Activated CD4-positive, CD25-positive, alpha-beta regulatory T cell treated with anti-CD3 and anti-CD28 coated beads, Interleukin-2, amount 50 U/mL, for 72 hours (primary cell): Measurements from ENCODE around the gene AFDN.
"Not testable (repeated sequence)": the region's sequence is repeated elsewhere in the genome, so short reads cannot be mapped to it uniquely, and the experiment has no call there.

Source experiments
- DNase-seq: peaks from one replicate; pipeline ENCODE4 v3.0.0; 2021

Gene AFDN

GRCh38 chr6:167963589-167964057, 136.9 kb downstream of the AFDN start:
- no peak for DNase-seq

- DNase-seq = no peak
Measured at GRCh38 chr6:167965592-167966539, 139.2 kb downstream of the AFDN start.

DNA sequence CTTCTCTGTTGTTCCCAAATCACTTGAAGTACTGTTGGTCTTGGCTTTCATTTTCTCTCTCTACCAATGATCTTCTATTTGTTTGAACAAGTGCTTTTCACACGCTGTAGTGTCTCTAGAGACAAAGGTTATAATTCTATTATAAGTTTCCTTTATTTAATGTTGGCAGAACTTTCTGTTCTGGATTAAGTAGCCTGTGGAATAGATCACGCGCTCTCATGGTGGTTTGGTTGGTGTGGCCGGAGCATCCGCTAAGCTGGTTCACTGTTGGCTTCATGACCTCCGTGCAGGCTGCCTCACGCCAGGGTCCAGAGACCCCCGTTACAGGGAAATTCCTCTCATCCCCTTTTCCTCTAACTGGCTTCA, 139.8 kb downstream of the AFDN start:
- DNase-seq = no peak

- DNase-seq = no peak
Measured at GRCh38 chr6:167968091-167968490, 141.4 kb downstream of the AFDN start.

GRCh38 chr6:167970230-167970629, 143.5 kb downstream of the AFDN start:
- DNase-seq = no peak

DNA sequence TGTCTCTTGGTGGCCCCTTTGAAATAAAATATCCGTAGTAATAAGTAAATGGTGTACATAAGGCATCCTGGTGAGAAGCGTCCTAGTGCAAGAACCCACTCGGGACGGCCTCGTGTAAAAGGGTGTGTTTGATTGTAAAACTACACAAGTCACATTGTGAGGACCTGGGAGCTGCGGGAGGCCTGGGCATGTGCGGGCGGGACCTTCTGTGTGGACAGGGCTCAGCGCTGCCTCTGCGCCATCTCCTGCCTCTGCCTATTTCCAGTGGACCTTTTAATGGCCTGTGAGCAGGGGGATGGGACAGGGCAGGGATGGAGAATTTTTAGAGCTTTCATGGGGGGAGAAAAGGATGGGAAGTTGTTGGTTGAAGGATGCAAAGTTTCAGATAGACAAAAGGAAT, 145.5 kb downstream of the AFDN start:
- DNase-seq = no peak

- no peak for DNase-seq
Measured at GRCh38 chr6:167973148-167973885, 146.6 kb downstream of the AFDN start.

DNA sequence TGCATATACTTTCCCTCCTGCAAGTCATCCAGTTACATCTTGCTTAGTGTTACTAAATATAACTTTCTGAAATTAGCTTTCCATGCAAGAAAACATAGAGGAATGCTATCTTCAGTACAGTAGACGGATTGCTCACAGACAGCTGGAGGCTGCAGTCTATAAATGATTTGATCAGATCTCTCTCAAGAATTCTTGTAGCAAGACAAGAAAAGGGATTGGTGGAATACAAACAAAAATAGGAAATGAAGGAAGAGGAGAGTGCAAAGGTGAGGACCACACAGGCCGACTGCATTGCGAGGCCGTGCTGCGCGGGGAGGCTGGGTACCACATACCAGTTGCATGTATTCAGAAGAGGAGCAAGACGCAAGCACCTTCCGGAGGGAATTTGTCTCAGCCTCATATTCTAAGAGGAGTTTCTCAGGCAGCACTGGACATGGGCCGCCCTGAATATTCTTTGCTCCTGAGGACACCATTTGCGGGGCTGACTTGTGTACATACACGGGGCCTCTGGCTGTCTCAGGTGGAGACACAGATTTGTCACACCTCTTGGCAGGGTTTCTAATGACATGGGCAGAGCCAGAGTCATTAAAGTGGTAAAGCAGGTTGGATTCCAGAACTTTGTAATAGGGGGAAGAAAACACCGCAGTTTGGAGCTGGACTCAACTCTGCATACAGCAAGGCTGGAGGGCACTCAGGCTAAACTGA, 148.1 kb downstream of the AFDN start:
- DNase-seq = no peak

DNA sequence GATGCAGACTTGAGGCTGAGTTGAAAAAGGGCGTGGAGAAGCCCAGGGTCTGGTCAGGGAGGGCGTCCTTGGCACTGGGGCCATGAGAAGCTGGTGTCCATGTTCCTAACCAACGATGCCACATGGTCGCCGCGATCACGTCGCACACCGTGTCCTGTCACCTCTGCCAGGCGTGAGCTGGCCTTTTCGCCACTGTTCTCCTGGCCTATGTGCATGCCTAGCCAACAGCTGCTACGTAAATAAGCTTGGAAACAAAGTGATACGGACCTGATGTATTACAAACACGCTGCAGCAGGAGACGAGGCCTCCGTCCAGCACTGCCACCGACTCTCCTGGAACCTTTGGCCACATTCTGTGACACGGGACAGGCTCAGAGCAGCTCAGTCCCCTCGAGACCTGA, 148.7 kb downstream of the AFDN start:
- DNase-seq = no peak

GRCh38 chr6:167976116-167976657, 149.5 kb downstream of the AFDN start:
- DNase-seq = not testable (repeated sequence)

GRCh38 chr6:167976708-167977107, 150.0 kb downstream of the AFDN start:
- no peak for DNase-seq

- DNase-seq = no peak
Measured at GRCh38 chr6:167977717-167978467, 151.2 kb downstream of the AFDN start.

DNA sequence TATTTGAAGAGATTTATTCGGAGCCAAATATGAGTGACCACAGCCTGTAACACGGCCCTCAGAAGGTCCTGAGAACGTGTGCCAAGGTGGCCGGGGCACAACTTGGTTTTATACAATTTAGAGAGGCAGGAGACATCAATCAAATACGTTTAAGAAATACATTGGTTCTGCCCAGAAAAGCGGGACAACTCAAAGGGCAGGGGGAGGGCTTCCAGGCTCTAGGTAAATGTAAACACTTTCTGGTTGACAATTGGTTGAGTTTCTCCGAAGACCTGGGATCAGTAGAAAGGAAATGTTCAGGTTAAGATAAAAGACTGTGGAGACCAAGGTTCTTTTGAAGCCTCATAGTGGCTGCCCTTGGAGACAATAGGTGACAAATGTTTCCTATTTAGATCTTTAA, 151.9 kb downstream of the AFDN start:
- no peak for DNase-seq

DNA sequence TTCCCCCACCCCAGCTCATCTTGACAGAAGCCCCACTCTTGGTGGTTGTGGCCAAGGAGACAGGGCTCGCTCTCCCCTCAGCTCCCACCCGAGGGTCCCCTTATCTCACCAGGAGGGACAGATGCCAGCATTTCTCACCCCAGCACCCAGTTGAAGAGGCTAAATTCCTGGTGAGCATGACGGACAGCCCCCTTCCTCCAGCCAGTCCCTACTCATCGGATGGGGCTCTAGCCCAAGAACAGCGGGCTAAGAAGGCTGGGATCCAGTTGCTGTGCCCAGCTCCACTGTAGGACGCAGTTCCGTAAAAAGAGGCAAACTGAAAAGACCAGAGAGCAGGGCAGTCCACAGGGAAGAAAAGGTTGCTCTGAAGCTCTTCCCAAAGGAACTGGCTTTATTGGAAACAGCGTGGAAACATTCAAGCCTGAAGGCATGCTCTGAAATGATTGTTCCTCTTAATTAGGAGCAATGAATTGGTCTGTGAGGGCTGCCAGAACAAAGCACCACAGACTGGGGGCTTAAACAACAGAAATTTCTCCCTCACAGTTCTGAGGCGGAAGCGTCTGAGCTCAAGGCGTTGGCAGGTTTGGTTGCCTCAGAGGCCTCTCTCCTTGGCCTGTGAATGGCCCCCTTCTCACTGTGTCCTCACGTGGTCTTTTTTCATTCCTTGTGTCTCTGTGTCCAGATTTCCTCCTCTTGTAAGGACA, 152.9 kb downstream of the AFDN start:
- DNase-seq = no peak

DNA sequence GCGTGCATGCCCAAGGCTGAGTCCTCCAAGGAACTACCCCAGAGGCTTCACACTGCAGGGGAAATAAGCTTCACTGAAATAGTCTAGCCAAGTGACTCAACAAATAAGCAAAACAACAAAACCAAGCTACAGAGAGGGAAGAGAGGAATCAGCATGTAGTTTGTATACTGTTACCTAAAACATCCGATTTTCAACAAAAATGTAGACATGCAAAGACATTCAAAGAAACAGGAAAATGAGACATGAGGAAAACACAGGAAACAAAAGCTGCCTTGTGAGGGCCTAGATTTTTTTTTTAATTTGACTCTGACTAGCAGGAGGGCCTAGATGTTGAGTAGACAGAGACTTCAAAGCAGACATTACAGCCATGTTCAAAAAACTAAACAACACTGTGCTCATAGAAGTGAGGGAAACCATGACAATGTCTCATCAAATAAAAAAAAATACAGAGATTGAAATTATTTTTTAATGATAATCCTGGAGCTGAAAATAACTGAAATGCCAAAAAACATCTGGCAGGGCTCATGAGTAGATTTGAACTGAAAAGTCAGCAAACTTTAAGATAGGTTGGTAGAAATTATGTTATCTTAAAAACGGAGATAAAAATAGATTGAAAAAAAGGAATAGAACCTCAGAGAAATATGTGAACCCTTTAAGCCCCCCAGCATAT, 154.3 kb downstream of the AFDN start:
- no peak for DNase-seq

GRCh38 chr6:167981916-167982462, 155.3 kb downstream of the AFDN start:
- no peak for DNase-seq

DNA sequence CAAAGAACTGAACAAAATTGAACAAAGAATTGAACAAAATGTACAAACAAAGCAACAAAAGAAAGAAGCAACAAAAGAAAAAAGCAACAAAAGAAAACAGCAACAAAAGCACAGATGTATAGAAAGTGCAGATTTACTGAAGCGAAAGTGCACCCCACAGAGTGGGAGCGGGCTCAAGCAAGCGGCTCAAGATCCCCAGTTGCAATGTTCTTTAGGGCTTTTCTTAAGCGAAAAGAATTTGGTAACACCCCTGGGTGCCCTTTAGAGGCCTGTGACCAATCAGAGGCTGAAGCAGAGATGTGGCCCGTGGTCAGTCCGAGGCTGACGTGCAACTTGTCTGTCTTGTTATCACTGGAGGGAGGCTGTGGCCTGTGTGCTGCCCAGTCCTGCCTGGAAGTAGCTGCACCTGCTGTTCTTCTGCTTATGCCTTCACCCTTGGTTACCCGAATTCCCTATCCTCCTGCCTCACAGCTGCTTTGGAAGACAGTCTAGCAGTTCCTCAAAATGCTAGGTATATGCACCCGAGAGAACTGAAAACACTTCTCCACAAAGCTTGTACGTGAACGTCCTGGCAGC, 157.5 kb downstream of the AFDN start:
- no peak for DNase-seq

GRCh38 chr6:167984876-167985604, 158.3 kb downstream of the AFDN start:
- no peak for DNase-seq

DNA sequence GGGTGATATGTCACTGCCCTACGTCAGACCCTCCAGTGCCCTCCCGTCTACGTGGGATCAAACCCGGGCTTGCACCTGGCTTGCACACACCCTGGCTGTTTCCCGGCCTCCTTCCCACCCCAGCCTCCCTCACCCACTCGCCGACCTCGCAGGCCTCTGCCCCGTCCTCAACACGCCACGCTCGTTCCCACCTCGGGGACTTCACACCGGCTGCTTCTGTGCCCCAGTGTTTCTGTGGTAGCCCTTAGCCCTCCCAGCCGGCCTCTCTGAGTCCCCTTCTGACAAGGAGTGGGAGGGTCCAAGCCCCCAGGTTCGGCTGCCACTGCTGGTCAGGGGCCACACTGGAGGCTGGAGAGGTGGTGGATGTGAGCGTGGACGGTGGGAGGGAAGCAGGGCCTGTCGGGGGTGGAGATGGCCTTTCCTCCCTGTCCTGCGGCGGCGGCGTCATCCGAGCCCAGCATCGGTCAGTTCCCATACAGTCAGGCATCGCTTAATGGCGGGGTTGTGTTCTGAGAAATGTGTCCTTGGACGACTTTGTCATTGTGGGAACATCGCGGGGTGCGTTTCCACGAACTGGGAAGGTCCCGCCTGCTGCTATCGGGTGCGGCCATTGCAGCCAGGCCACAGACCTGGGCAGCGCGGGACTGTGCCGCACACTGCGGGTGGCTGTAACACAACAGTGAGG, 159.3 kb downstream of the AFDN start:
- DNase-seq = no peak
